ENCODE results near the gene UBR1.
"Not testable (repeated sequence)": the region's sequence is repeated elsewhere in the genome, so short reads cannot be mapped to it uniquely, and the experiment has no call there.

Gene UBR1

GRCh38 chr15:43105778-43106485, at the start of gene UBR1:
TSS of gene UBR1 (minus strand) at chr15:43106038. CDS start at chr15:43106022, 16 bp downstream.
- DNase-seq (ENCODE audit: low read depth in 2 of 3, low spot score in 1 of 3): peak; percentile 83 to 85 (median 84)

GRCh38 chr15:43153269-43153668, 47.4 kb upstream of the UBR1 start:
- no peak for DNase-seq (ENCODE audit: low read depth in 2 of 3, low spot score in 1 of 3)

- no peak for DNase-seq (ENCODE audit: low read depth in 2 of 3, low spot score in 1 of 3)
Observed at GRCh38 chr15:43151688-43152087, 45.9 kb upstream of the UBR1 start.

- DNase-seq (ENCODE audit: low read depth in 2 of 3, low spot score in 1 of 3): no peak
Observed at GRCh38 chr15:43150191-43150929, 44.5 kb upstream of the UBR1 start.

GRCh38 chr15:43146184-43146583, 40.3 kb upstream of the UBR1 start:
- no peak for DNase-seq (ENCODE audit: low read depth in 2 of 3, low spot score in 1 of 3)

GRCh38 chr15:43144512-43144911, 38.7 kb upstream of the UBR1 start:
- no peak for DNase-seq (ENCODE audit: low read depth in 2 of 3, low spot score in 1 of 3)

GRCh38 chr15:43143203-43143941, 37.5 kb upstream of the UBR1 start:
- DNase-seq (ENCODE audit: low read depth in 2 of 3, low spot score in 1 of 3): no peak

- no peak for DNase-seq (ENCODE audit: low read depth in 2 of 3, low spot score in 1 of 3)
Observed at GRCh38 chr15:43135351-43135750, 29.5 kb upstream of the UBR1 start.

GRCh38 chr15:43134157-43134635, 28.4 kb upstream of the UBR1 start:
- no peak for DNase-seq (ENCODE audit: low read depth in 2 of 3, low spot score in 1 of 3)

- peak; percentile 42 to 58 (median 46) for DNase-seq (ENCODE audit: low read depth in 2 of 3, low spot score in 1 of 3)
Observed at GRCh38 chr15:43133430-43134156, 27.8 kb upstream of the UBR1 start, which contains the start of gene TMEM62. TSS of gene TMEM62 (plus strand) at chr15:43133586. CDS start at chr15:43133803, 217 bp downstream.

- DNase-seq (ENCODE audit: low read depth in 2 of 3, low spot score in 1 of 3): no peak
Observed at GRCh38 chr15:43132830-43133429, 27.1 kb upstream of the UBR1 start.

- no peak for DNase-seq (ENCODE audit: low read depth in 2 of 3, low spot score in 1 of 3)
Observed at GRCh38 chr15:43128980-43129335, 23.1 kb upstream of the UBR1 start.

GRCh38 chr15:43128174-43128979, 22.5 kb upstream of the UBR1 start:
- DNase-seq (ENCODE audit: low read depth in 2 of 3, low spot score in 1 of 3): not testable (repeated sequence)

- DNase-seq (ENCODE audit: low read depth in 2 of 3, low spot score in 1 of 3): no peak
Observed at GRCh38 chr15:43127752-43128151, 21.9 kb upstream of the UBR1 start.

GRCh38 chr15:43126356-43126755, 20.5 kb upstream of the UBR1 start:
- no peak for DNase-seq (ENCODE audit: low read depth in 2 of 3, low spot score in 1 of 3)

GRCh38 chr15:43125100-43125661, 19.3 kb upstream of the UBR1 start:
- no peak for DNase-seq (ENCODE audit: low read depth in 2 of 3, low spot score in 1 of 3)

GRCh38 chr15:43121863-43122262, 16.0 kb upstream of the UBR1 start:
- no peak for DNase-seq (ENCODE audit: low read depth in 2 of 3, low spot score in 1 of 3)

GRCh38 chr15:43118829-43119228, 13.0 kb upstream of the UBR1 start:
- DNase-seq (ENCODE audit: low read depth in 2 of 3, low spot score in 1 of 3): no peak

GRCh38 chr15:43118286-43118685, 12.4 kb upstream of the UBR1 start:
- no peak for DNase-seq (ENCODE audit: low read depth in 2 of 3, low spot score in 1 of 3)
